Right lung (tissue), 5 donors: ENCODE results near the gene CACNB2. TPM values are rescaled to one million over a fixed set of nuclear protein-coding genes. Genes with fewer than 3 reads are reported as not detected.
A peak's percentile ranks its signal among the peaks of the same experiment; 100 is the strongest.

Experiments
- DNase-seq, 2 donors: peaks; one replicate each; pipeline ENCODE4 v3.0.0-alpha.2; 2013
- polyA plus RNA-seq, 5 donors: library from polyadenylated mRNA; unstranded; fragments of 120-200 nt; gene quantifications; one replicate each; pipeline versions ENCODE4 v1.2.1 to v1.2.3, GENCODE V29; 2013; ENCODE audit warnings: inconsistent platforms in 1 of 5, low replicate concordance in 1 of 5; ENCODE audit not compliant: insufficient read length in 5 of 5, insufficient read depth in 1 of 5

The CACNB2 gene
- polyA plus RNA-seq, 5 donors, result 9.5 to 16.3 (median 12.7) TPM

DNA sequence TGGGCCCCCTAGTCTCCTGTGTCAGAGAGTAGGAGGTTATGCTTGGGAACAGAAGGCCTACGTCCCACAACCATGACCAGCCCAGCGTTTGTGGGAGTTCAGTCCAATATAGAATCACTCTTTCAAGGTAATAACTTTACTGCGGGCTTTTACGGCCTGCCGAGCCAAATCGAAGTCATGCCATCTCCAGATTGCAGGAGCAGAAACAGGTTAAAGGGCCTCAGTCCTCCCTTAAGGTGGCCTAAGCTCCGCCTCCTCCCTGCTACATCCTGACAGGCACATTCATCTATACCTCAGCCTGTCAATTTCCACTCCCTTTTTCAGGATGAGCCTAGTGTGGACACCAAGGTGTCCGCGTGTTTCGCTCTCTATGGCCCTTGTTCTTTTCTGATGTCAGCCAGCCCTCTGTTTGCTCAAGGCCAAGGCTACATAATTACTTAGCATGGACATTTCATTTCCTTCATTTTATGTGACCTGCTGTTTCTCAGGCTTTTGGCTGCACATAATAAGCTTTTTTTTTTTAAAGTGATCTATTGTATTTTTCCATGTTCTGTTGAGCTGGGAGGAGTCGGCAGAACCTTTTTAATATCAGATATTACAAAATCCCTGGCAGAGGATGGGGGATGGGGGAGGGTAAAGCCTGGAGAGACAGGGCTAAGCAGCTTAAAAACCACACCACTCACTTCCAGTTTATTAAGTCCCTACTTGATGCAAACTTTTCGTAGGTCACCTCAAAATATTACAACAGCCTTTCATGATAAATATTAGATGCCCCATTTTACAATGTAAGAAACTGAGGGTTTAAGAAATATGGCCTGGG, 84.6 kb downstream of the CACNB2 start:
- DNase-seq, result peak; percentile 62 to 69

DNA sequence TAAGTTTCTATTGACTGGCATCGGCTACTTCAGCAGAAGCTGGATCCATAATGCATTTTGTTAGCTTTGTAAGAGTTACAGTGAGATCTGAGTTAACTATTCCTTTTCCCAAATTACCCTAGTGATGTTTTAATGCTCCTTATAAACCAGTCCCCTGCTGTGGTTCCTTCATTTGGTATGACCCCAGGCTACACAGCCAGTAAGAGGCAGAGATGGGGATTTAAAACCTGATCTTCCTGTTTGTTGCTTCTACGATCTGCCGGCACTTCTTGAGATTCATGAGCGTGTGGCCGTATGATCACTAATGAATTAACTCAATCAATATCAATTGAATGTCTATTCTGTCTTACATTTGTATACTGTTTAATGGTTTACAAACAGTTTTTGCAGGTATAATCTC, 86.1 kb downstream of the CACNB2 start:
- DNase-seq, result no peak

DNA sequence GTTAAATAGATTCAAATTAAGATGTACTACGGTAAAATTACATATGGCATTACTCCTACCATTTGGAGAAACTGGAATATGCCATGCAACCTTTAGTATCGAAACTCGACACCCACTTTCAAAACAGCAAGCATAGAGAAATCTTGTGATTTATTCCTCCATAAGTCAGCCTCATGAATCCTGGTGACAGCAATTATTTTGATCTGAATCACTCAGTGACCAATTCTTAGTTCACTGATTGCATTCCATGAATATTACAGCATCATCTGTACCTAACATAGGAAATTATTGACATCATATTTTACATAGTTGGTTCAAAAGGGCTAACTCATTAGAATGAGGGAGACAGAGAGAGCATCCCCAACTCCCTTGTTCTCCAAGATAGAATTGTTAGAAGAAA, 89.6 kb downstream of the CACNB2 start:
- no peak for DNase-seq

DNA sequence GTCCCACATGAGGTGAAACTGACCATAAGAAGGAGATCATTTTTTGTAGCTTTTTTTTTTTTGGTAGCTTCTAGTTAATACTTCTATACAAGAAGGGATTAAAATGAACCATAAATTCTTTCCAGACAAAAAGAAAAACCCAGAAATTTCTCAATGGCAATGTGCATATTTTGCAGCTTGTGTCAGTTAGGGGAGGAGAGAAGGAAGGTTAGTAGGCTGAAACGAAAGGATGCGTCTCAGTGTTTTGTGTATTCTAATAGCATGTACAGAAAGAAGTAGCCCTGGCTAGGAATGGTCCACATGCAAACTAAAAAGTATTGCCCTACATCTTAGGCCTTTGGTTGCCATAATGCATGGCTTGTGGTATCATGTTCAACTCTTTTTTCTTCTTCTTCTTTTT, 90.6 kb downstream of the CACNB2 start:
- no peak for DNase-seq

DNA sequence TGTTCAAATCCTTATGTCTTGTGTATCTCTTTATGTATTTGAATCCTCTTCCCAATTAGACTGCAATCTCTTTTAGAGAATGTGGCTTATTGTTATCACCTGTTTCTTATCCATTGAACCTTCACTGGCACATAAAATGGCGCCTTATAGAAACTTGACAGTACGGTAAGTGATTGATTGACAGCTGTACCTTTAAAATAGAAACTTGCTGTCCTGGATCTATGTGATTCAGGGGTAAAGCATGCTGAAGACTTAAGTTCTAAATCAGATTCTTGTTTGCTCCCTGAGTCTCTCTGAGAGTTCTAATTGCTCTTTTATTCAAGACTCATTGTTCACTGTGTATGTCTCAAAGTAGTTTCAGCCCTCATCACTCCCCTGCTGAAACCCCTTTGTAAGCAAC, 91.3 kb downstream of the CACNB2 start:
- DNase-seq, result no peak

DNA sequence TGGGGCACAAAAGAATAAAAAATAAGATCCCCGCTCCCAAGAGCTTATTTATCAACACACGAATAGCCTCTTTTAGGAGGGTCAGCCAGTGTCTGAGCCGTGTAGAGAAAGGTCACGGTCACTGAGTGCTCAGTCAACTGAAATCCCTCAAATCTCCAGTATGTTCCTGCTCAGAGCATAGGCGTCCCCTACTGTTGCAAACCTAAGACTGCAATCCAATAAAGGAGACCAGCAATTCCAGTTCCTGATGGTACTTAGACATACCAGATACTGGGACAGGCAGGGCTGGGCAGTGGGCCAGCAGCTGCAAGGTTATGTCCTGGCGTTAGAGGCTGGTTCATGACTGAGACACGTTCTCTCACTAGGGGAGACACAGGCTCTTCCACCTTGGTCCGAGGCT, 93.6 kb downstream of the CACNB2 start:
- no peak for DNase-seq

DNA sequence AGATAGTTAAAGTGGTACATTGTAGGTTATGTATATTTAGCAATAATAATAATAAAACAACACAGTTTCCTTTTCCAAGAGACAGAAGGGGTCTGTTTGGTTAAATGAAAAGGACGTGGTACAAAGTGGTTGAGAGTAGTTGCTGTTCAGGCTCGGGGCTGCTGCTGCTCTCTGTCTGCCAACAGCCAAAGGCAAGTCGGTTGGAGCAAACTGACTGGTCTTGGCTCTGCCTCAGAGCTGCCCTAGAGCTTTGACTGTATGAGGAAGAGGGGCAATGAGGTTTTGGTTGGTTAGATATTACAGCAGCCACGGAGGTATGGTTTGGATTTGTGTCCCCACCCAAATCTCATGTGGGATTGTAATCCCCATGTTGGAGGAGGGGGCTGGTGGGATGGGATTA, 95.3 kb downstream of the CACNB2 start:
- DNase-seq, result no peak

DNA sequence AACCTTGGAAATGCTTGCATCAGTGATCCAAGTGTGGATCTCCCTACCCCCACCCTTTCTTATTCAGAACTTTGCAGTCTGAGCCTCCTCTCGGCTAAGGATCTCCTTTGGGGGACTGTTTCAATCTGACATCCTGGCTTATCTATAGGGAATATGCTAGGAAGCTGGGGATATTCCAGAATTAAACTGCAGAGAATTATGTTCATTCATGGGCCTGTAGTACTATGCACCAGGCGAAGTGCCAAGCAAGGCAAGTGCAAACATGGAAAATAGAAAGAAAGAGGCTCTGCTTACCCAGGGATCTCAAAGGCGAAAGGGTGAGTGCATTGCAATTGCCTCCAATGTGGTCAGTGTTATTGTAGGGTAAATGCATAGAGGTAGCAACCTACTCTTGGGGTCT, 96.5 kb downstream of the CACNB2 start:
- DNase-seq, result no peak

DNA sequence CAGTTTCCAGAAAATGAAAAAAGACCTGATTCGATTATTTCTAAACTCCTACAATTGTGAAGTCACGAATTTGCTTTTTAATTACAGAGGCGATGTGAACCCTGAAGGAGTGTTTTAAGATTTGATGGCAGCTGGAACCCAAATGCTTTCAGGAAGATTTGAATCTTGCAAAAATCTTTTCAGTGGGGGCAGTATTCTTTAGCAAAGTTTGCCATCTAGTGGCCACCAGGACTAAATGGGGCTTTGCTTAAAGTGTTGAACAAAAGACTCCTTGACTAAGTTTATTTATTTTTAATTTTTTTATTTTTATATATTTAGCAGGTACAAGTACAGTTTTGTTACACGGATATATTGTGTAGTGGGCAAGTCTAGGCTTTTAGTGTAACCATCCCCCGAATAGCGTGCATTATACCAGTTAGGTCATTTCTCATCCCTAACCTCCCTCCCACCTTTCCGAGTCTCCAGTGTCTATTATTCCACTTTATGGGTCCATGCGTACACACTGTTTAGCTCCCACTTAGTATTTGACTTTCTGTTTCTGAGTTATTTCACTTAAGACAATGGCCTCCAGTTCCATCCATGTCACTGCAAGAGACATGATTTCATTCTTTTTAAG, 98.8 kb downstream of the CACNB2 start:
- peak; percentile 69 to 73 for DNase-seq

DNA sequence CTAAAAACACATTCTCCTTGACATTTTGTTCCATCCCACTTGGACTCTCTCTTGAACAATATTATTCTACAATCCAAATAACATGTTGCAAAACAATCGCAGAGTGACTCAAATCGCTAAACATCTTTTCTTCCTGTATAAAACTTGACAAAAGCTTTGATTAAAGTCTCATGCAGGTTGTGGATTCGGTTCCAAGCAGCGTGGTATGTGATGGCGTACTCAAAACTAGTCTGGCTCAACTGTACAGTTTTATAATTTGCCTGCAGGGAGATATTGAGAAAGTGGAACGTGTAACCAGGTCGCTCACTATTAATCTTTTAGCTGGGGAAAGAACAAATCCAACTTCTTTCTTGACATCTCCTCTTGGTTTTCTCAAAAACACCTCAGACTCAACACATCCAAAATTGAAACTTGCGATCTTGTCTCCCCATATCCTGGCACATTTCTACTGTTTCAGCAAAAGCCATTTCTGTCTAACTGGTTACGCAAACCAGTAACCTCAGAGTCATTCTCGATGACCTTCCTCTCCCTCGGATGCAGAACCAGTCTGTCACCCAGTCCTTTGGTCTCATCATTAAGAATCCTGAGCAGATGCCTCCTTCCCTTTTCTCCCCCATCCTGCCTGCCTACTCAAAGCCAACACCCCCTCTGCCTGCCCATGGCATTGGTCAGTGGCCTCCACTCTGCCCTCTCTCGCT, 100.1 kb downstream of the CACNB2 start:
- peak in 1 of 2 donors; percentile 67 for DNase-seq

DNA sequence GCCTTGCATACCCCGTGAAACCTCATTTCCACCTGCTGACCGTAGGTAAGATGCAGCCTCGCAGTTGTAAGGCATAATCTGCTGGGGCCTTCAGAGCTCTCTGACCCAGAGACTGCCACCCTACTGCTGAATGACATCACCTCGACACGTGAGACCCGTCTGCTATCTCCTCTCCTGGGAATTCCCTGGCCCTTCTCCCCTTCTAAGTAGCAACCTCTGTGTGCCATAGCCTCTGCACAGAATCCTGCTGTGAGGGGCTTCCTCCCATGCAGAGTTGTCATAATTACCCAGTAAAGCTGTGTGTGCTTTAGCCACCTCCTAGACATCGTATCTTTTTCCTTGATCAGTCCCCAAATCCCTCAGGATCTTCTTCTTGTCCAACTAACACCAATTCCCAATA, 106.7 kb downstream of the CACNB2 start:
- DNase-seq, result no peak

DNA sequence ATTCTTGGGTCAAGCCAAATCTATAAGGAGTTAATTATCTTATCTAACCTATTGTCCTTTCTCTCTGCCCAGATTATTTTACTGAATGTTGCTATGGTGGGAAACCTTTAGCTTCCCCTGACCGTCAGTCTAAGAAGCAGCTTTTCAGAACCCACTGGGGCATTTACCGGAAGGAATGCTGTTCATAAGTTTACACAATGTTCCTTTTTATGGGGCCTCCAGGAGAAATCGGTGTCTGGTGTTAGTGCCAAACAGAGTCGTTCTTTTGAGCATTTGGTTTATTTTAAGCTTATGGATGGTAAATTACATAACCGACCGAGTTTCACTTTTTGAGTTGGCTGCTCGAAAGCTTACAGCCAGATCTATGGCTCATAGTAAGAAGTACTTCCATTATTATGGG, 111.9 kb downstream of the CACNB2 start:
- no peak for DNase-seq

DNA sequence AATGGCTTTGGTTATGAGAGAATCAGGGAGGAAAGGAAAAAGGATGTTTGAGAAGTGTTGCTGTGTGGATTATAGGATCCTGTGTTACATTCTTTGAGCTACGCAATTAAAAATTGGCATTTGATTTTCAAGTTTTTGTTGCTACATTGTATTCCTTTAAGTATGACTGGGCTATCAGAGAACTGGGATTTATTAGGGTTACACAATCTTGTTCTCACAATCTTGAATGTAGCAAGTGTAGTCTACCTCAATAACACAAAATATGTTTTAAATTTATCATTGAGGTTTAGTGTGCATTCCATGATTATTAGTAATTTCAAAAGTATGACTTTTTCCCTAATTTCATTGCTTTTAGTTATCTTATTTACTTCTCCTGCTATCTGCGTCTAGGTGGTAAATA, 113.9 kb downstream of the CACNB2 start:
- no peak for DNase-seq

DNA sequence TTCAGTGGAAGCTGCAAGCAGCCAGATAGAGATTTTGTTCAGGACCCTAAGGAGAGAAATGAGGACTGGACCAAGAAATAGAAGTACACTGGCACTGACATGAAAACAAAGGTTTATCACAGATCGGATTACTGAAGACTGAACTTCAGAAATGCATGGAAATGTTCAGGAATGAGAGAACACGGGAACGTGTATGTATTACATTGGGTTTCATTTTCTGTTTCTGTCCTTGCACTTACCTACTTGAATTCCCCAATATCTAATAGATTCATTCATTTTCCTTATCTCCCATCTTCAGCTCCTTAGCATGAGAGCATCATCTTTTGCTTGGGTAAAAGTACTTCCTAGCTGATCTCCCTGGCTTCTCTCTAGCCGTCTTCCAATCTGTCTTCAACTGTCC, 114.5 kb downstream of the CACNB2 start:
- DNase-seq, result no peak

DNA sequence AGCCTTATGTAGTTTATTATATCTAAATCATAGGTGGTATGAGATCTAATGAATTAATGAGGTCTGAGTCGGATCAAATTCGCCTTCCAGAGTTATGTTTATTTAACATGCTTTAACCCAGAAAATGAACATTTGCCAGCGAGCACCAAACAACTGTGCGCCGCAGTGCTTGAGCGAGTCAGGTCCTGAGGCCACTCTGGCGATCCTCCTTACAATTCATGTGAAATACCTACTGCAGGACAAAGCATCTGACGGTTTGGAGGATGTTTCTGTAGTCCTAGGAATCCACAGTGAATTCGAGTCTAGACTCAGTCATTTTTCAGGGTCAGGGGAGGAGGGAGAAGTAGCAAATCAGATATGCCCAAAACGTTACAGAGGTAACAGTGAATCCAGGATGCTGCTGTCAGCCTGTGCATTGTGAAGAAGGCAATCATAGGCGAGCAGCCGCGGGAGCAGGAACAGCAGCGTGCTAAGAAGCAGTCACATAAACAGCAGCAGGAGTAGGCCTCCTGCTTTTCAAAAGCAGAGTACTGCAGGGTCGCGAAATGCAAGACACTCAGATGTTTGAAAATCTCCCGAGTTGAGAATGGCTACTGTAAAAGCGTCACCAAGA, 120.2 kb downstream of the CACNB2 start:
- no peak for DNase-seq

DNA sequence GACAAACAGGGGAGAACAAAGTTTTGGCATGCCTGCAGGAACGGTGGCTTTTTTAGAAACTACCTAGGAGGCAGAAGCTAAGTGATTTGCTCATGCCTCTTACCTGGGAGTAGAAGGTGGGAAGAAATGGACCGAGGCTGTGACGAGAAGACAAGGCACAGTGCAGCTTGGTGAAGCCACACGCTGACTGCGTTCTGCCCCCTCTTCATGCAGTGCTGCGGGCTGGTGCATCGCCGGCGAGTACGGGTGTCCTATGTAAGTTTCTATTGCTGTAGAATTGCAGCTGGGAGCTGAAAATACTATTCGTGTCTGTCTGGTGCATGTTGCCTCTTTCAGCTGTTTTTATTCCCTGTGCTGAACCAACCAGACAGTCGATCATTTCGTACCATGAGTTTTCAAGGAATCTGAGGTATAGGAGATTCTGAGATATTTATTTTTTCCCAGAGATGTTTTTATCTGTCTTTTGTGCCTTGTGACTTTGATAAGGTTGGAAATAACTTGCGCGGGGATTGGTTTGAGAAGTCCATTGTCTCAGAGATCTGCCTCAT, 120.9 kb downstream of the CACNB2 start:
- DNase-seq, result no peak

DNA sequence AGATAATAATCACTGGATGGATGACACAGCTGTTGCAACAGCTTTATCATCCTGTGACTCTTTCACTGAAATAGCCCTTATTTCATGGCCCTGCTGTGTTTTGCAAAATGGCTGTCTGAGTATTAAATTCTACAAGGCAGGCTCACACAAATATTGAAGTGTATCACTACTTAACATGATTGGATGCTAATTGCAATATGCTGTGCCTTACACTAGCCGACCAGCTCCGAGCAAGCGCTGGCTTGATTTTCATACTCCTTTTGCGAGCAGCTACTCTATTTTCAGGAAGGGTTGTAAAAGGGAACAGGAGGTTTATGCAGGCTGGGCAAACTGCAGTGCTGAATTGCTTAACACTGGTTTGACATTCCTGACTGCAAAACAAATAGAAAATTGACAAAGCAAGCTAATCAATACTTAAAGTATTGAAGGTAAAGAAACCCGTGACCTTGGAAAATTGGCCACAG, 121.6 kb downstream of the CACNB2 start:
- no peak for DNase-seq

DNA sequence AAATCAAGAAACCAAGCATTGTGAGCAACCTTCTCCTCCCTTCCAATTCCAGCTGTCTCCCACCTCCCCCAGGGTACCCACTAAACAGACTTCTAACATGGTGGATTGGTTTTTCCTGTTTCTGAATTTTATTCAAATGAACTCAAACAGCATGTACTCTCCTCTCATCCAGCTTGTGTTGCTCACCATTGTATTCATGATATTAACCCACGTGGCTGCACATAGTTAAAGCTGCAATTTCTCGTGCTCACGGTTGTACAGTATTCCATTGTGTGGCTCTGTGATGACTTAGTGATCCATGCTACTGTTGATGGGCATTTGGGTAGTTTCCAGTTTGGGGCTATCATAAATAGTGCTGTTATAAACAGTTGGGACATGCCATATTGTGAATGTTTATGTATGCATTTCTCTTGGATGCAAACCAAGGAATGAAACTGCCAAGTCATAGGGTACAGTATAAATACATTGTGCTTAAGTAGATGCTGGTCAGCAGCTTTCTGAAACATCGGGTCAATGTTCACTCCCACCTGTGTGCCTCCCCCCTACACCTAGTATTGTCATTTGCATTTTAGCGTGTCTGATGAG, 124.3 kb downstream of the CACNB2 start:
- DNase-seq, result peak in 1 of 2 donors; percentile 14

DNA sequence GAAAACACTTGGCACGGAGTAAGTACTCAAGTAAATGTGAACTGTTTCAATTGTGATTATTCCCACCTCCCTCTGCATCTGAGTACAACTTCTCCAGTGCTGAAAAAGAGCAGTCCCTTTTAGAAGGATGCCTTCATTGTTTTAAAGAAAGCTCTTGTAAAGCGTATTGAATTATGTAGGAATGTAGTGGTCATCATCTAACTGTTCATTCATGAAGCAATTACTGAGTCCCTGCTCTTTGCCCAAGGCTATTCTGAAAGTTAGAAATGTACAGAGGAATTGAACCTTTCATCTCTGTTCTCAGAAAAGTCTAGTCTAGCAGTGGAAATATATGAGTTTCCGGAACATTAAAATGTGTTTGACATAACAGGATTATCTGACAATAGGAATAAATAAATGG, 127.8 kb downstream of the CACNB2 start:
- DNase-seq, result no peak

DNA sequence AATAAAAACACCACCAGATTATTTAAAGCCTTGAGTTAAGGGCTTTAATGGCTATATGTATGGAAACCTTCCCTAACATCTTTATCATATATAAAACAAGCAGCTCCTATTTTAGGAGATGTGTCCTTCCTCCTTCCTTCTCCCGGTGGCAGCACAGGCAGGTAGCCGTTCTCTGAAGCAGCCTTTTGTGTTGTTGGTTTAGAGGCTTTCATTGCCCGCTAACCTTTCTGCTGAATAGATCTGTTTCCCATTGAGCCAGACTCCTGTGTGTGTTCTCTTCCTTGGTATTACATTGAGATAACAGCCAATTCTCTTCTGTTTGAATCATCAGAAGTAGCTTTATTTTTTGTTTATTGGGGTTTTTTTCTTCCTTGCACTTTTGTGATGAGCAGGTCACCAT, 131.3 kb downstream of the CACNB2 start:
- DNase-seq, result no peak

DNA sequence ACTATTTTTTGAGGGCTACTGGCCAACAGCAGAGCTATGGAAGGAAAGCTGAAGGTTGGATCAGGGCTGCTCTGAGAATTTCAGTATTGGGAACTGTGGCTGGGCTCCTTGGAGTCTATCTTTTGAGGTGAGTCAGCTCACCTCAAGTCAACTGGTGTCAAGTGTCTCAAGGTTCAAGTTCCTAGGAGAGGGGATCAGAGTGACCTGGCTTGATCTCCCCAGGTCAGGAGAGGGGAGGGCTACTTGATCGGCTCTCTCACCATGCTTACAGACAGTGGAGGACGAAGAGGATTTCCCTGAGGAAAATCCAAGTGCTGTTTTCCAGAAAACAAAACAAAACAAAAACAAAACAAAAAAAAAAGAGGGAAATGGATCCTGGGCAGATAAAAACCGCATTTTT, 132.8 kb downstream of the CACNB2 start:
- DNase-seq, result no peak

DNA sequence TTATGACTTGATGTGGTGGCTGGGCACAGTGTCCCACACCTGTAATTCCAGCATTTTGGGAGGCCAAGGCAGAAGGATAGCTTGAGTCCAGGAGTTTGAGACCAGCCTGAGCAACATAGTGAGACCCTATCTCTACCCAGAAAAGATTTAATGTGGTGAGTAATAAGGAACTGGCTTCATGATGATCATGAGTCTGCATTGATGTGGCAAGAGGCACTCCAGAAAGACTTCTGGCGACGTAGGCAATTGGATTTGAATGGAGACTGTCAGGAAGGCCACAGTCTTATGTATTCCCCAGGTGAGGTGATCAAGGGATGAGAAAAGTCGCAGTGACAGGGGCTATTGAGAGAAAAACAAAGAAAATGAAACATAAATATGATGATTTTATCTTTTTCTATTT, 138.0 kb downstream of the CACNB2 start:
- no peak for DNase-seq
